ENCODE data around the gene UQCRH. TPM values are rescaled to one million over a fixed set of nuclear protein-coding genes. Genes with fewer than 3 reads are reported as not detected.
A peak's percentile ranks its signal among the peaks of the same experiment; 100 is the strongest.
"Not testable (repeated sequence)": the region's sequence is repeated elsewhere in the genome, so short reads cannot be mapped to it uniquely, and the experiment has no call there.

The UQCRH gene
- total RNA-seq, 1 donor from 2014 or later: 1,085 TPM

DNA sequence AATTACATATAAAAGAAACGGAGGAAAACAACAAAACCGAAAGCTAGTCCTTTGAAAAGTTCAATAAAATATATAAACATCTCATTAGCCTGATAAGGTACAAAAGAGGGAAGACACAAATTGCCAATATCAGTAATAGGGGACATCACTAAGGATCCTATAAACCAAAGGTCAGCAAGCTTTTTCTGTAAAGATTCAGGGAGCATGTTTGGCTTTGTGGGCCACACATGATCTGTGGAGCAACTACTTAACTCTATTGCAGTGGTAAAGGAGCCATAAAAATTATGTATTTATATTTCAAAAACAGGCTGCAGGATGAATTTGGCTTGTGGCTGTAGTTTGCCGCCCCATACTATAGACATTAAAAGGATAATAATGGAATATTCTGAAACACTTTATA lies 31.6 kb downstream of the UQCRH start:
- intact Hi-C loops (cut with micrococcal nuclease): no loop called here
- H3K4me3 ChIP-seq: no peak overlapping the region
- TF ChIP-seq, protein P1, sequence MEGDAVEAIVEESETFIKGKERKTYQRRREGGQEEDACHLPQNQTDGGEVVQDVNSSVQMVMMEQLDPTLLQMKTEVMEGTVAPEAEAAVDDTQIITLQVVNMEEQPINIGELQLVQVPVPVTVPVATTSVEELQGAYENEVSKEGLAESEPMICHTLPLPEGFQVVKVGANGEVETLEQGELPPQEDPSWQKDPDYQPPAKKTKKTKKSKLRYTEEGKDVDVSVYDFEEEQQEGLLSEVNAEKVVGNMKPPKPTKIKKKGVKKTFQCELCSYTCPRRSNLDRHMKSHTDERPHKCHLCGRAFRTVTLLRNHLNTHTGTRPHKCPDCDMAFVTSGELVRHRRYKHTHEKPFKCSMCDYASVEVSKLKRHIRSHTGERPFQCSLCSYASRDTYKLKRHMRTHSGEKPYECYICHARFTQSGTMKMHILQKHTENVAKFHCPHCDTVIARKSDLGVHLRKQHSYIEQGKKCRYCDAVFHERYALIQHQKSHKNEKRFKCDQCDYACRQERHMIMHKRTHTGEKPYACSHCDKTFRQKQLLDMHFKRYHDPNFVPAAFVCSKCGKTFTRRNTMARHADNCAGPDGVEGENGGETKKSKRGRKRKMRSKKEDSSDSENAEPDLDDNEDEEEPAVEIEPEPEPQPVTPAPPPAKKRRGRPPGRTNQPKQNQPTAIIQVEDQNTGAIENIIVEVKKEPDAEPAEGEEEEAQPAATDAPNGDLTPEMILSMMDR (IDR thresholded peaks at IDR 0.05; ENCODE audit: borderline replicate concordance): no peak

GRCh38 chr1:46337409-46337808 lies 33.9 kb downstream of the UQCRH start:
- H3K27ac ChIP-seq (replicated peaks); DNase-seq; H3K9me3 ChIP-seq (replicated peaks); intact Hi-C loops (cut with micrococcal nuclease); H3K27me3 ChIP-seq (ENCODE audit: low read depth); H3K4me3 ChIP-seq; H3K36me3 ChIP-seq: not testable (repeated sequence)
- H3K4me1 ChIP-seq: peaks cover 28% of the 10 kb centered on the region

More for the DNA sequence above, 31.6 kb downstream of the UQCRH start:
- no peak overlapping the region for H3K27ac ChIP-seq (replicated peaks)
- H3K27me3 ChIP-seq (ENCODE audit: low read depth): no peaks in the 10 kb centered on the region
- H3K4me1 ChIP-seq: peaks cover 8% of the 10 kb centered on the region
- H3K36me3 ChIP-seq: no peaks in the 10 kb centered on the region
- H3K9me3 ChIP-seq (replicated peaks): no peaks in the 10 kb centered on the region
- no peak for DNase-seq

- Histone ChIP-seq H3K9me3 (replicated peaks) (no peaks in the 10 kb centered on the region), H3K27me3 (ENCODE audit: low read depth) (no peaks in the 10 kb centered on the region), H3K27ac (replicated peaks) (peak within 1 kb of the TSS; percentile 94), H3K4me1 (peaks cover 44% of the 10 kb centered on the region), H3K36me3 (peaks cover 11% of the 10 kb centered on the region), H3K4me3 (peak within 1 kb of the TSS; percentile 71)
- peak; percentile 92 for DNase-seq
- intact Hi-C loops (cut with micrococcal nuclease): no loop called here
- TF ChIP-seq, protein P1 (IDR thresholded peaks at IDR 0.05; ENCODE audit: borderline replicate concordance): peak; percentile 71
These were observed 37.1 kb downstream of the UQCRH start, which contains the start of gene NSUN4 for GRCh38 chr1:46340404-46341221. NSUN4 (plus strand) TSS chr1:46340807; CDS start chr1:46340827, 20 bp downstream.

DNA sequence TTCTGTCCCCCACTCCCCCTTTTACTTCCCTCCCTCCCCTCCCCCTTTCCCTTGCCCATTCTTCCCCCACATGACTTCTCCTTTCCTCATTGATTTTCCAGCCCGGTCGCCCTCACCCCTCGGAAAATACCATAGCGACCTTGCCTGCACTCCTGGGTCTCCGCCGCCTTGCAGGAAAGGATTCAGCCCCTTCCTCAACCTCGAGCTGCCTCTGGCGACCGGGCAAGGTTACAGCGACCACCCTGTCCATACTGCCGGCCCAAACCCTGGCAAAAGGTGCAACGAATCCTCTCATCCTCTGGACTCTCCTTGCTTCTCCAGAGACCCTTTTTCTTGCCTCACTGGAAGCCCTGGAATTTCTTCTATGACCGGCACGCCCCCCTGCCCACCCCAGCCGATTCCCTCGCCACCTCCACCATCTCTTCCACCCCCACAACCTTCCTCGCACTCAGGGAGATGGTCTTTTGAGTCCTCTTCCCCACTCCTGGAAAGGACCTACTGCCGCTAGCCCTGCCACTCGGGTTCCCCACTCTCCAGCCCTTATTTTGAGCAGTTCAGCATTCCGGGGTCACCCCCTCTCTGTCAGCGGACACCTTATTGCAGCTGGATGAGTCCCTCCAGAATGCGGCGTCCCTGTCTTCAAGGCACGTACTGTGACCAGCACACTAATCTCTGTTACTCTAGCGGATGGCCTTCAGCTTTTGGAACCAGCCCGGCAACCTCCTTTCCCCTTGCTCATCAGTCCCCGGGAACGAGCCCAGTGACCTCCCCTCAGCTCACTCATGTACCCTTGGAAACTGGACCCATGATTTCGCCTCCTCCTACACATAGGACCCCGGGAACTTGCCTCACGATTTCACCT lies 38.0 kb downstream of the UQCRH start:
- peak overlapping the region; percentile 71 for H3K4me3 ChIP-seq
- peak overlapping the region; percentile 94 for H3K27ac ChIP-seq (replicated peaks)
- no peaks in the 10 kb centered on the region for H3K27me3 ChIP-seq (ENCODE audit: low read depth)
- intact Hi-C loops (cut with micrococcal nuclease): no loop called here
- no peak for DNase-seq
- H3K36me3 ChIP-seq: peaks cover 18% of the 10 kb centered on the region
- TF ChIP-seq, protein P1 (IDR thresholded peaks at IDR 0.05; ENCODE audit: borderline replicate concordance): no peak
- peaks cover 44% of the 10 kb centered on the region for H3K4me1 ChIP-seq
- H3K9me3 ChIP-seq (replicated peaks): no peaks in the 10 kb centered on the region

GRCh38 chr1:46342084-46342656 lies 38.7 kb downstream of the UQCRH start:
- Histone ChIP-seq H3K9me3 (replicated peaks) (no peaks in the 10 kb centered on the region), H3K4me3 (no peak overlapping the region), H3K27me3 (ENCODE audit: low read depth) (no peaks in the 10 kb centered on the region), H3K4me1 (peaks cover 44% of the 10 kb centered on the region), H3K36me3 (peaks cover 26% of the 10 kb centered on the region), H3K27ac (replicated peaks) (peak overlapping the region; percentile 94)
- DNase-seq: no peak
- intact Hi-C loops (cut with micrococcal nuclease): no loop called here
- TF ChIP-seq, protein P1 (IDR thresholded peaks at IDR 0.05; ENCODE audit: borderline replicate concordance): peak; percentile 15

All from left ventricle myocardium inferior (tissue), 1 donor.